OCI-LY3 (cell line): ENCODE results near the gene BLM.

ENCODE experiments used
- EZH2phosphoT487 ChIP-seq: fragments of 200-600 bp; shearing (Covaris generic); IDR thresholded peaks from 2 replicates; pipeline ENCODE4 v1.6.1; 2018; ENCODE audit warnings: antibody characterized with exemption, mixed run types, low read depth
- TF ChIP-seq, protein P1 (sequence below): fragments of 200-600, 300-600 bp; sonication (generic); IDR thresholded peaks from 2 replicates; pipeline ENCODE4 v1.5.1; 2014; ENCODE audit warnings: antibody characterized with exemption, low read length, low read depth

DNA sequence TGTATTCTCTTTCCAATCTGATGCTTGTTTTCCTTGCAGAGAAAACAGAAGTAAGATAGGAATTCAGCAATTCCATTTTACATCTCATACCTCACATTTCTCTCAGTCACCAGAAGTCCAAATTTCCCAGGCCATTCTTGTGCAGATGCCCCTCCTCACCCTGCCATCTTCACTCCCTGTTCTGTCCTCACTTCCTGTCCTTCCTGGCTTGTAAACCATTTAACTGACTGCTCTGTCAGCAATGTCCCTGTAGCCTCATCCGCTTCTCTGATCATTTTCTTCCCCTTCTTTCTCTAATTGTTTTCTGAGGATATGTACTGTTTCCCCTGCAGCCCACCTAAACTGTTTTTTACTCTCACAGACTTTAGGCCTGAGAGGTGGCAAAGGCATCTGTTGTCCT is 40.3 kb downstream of the BLM start:
- TF ChIP-seq, protein P1, sequence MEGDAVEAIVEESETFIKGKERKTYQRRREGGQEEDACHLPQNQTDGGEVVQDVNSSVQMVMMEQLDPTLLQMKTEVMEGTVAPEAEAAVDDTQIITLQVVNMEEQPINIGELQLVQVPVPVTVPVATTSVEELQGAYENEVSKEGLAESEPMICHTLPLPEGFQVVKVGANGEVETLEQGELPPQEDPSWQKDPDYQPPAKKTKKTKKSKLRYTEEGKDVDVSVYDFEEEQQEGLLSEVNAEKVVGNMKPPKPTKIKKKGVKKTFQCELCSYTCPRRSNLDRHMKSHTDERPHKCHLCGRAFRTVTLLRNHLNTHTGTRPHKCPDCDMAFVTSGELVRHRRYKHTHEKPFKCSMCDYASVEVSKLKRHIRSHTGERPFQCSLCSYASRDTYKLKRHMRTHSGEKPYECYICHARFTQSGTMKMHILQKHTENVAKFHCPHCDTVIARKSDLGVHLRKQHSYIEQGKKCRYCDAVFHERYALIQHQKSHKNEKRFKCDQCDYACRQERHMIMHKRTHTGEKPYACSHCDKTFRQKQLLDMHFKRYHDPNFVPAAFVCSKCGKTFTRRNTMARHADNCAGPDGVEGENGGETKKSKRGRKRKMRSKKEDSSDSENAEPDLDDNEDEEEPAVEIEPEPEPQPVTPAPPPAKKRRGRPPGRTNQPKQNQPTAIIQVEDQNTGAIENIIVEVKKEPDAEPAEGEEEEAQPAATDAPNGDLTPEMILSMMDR: no peak
- TF ChIP-seq EZH2phosphoT487: no peak
